GM12878 (cell line): ENCODE data around the gene CPLX4. TPM values are rescaled to one million over a fixed set of nuclear protein-coding genes. Genes with fewer than 3 reads are reported as not detected.

Experiments
- ATAC-seq: fragments of 200-7000 bp; cut with Tn5 transposase; 3 replicates; pipeline ENCODE4 v1.9.1; 2020; ENCODE audit warnings: mild to moderate bottlenecking, moderate library complexity
- BruUV-seq: library from RNA; stranded (reverse); fragments of 400-500 nt; replicated peaks from 2 replicates; lab custom pipeline; 2021; lab: Mats Ljungman, UMichigan
- CTCF ChIA-PET: fragments of 300-600 bp; sonication (Branson Sonifier 250); formaldehyde crosslinking; extraction: SDS; loops from one replicate; lab custom pipeline; 2021; ENCODE audit warnings: inconsistent platforms; lab: Yijun Ruan, JAX
- POLR2A ChIA-PET: fragments of 350-600 bp; formaldehyde crosslinking; extraction: SDS; loops from one replicate; lab custom pipeline; 2021; ENCODE audit warnings: inconsistent platforms; lab: Charles Lee
- RAD21 ChIA-PET: fragments of 300-600 bp; sonication (Branson Sonifier 250); formaldehyde crosslinking; loops from one replicate; lab custom pipeline; 2023; ENCODE audit warnings: antibody characterized with exemption; ENCODE audit not compliant: unreplicated experiment; lab: Charles Lee
- SMC1A ChIA-PET: fragments of 300-600 bp; sonication (Branson Sonifier 250); formaldehyde crosslinking; loops from one replicate; lab custom pipeline; 2023; ENCODE audit not compliant: unreplicated experiment, uncharacterized antibody; lab: Charles Lee
- DNase-seq: peaks from one replicate; pipeline ENCODE4 v3.0.0-alpha.2; 2011; ENCODE audit warnings: low read depth, low spot score
- FAIRE-seq: peaks from 3 replicates; lab custom pipeline; 2011; peaks lifted over from hg19 to GRCh38; lab: Jason Lieb, UNC
- H2AFZ ChIP-seq: 2 replicates; pipeline ENCODE4 v1.6.0; 2011; ENCODE audit warnings: low read depth, low read length, control low read depth; ENCODE audit not compliant: control insufficient read depth
- H3K27ac ChIP-seq: 2 replicates; pipeline ENCODE4 v1.5.1; 2011; ENCODE audit warnings: control low read depth; ENCODE audit not compliant: control insufficient read depth, insufficient read depth
- H3K27me3 ChIP-seq, 2 experiments: replicated peaks in 1 of 2; 2 replicates each; pipeline versions ENCODE4 v1.6.0 to v1.6.1; 2011; ENCODE audit warnings: low read length in 1 of 2; ENCODE audit not compliant: control insufficient read depth in 2 of 2, insufficient read depth in 2 of 2
- H3K36me3 ChIP-seq, 2 experiments: 2 replicates each; pipeline ENCODE4 v1.5.1; 2011; ENCODE audit warnings: low read length in 1 of 2; ENCODE audit not compliant: control insufficient read depth in 2 of 2, insufficient read depth in 2 of 2
- H3K4me1 ChIP-seq: 2 replicates; pipeline ENCODE4 v1.6.1; 2011; ENCODE audit warnings: mild to moderate bottlenecking, low read length, moderate library complexity, mixed read lengths; ENCODE audit not compliant: control insufficient read depth, insufficient read depth
- H3K4me2 ChIP-seq: 2 replicates; pipeline ENCODE4 v1.6.0; 2011; ENCODE audit warnings: control low read depth; ENCODE audit not compliant: control insufficient read depth, insufficient read depth
- H3K4me3 ChIP-seq: fragments of 200-600 bp; sonication (generic); 2 replicates; pipeline ENCODE4 v1.5.1; 2016
- H3K79me2 ChIP-seq: 2 replicates; pipeline ENCODE4 v1.6.0; 2011; ENCODE audit warnings: low read length; ENCODE audit not compliant: control insufficient read depth, insufficient read depth
- H3K9ac ChIP-seq: 2 replicates; pipeline ENCODE4 v1.8.0; 2011; ENCODE audit warnings: low read length, control low read depth, mixed read lengths; ENCODE audit not compliant: control insufficient read depth, insufficient read depth
- H3K9me3 ChIP-seq: replicated peaks from 3 replicates; pipeline ENCODE4 v1.5.1; 2011; ENCODE audit warnings: mild to moderate bottlenecking, low read length; ENCODE audit not compliant: control insufficient read depth, insufficient read depth
- H4K20me1 ChIP-seq: 2 replicates; pipeline ENCODE4 v1.6.0; 2011; ENCODE audit not compliant: control insufficient read depth, insufficient read depth
- BMI1 ChIP-seq: fragments of 450-650 bp; IDR thresholded peaks from 2 replicates; pipeline ENCODE4 v1.6.1; 2016; ENCODE audit warnings: mild to moderate bottlenecking, moderate library complexity, borderline replicate concordance
- BRCA1 ChIP-seq: IDR thresholded peaks from 2 replicates; pipeline ENCODE4 v1.6.1; 2011; ENCODE audit warnings: low read depth, low read length, improper control_type of control experiment
- E4F1 ChIP-seq: fragments of 450-650 bp; IDR thresholded peaks from 2 replicates; pipeline ENCODE4 v1.6.1; 2018; ENCODE audit warnings: borderline replicate concordance, mild to moderate bottlenecking; ENCODE audit not compliant: partially characterized antibody
- EZH2 ChIP-seq: IDR thresholded peaks from 2 replicates; pipeline ENCODE4 v1.6.1; 2012; ENCODE audit warnings: low read depth, mild to moderate bottlenecking, control low read depth, inconsistent platforms, low read length, borderline replicate concordance; ENCODE audit not compliant: control insufficient read depth
- IKZF2 ChIP-seq, 2 experiments: fragments of 450-650 bp; IDR thresholded peaks; 2 replicates each; pipeline ENCODE4 v1.6.1; 2017; ENCODE audit warnings: mild to moderate bottlenecking in 2 of 2, moderate library complexity in 2 of 2
- KDM1A ChIP-seq: fragments of 200-600 bp; sonication (generic); IDR thresholded peaks from 2 replicates; pipeline ENCODE4 v1.6.1; 2016; ENCODE audit warnings: borderline replicate concordance
- SPI1 ChIP-seq: IDR thresholded peaks from 2 replicates; pipeline ENCODE4 v1.6.1; 2011; ENCODE audit warnings: low read depth, mild to moderate bottlenecking, low read length, moderate library complexity, borderline replicate concordance; ENCODE audit not compliant: insufficient read depth
- SUZ12 ChIP-seq: fragments of 200-600 bp; sonication (generic); IDR thresholded peaks from one replicate; pipeline ENCODE4 v1.6.1; 2018; ENCODE audit warnings: antibody characterized with exemption, mild to moderate bottlenecking; ENCODE audit not compliant: unreplicated experiment
- ZNF207 ChIP-seq: fragments of 450-650 bp; IDR thresholded peaks from 2 replicates; pipeline ENCODE4 v1.6.1; 2014; ENCODE audit warnings: antibody characterized with exemption, mild to moderate bottlenecking, borderline replicate concordance
- WGBS: methylation state at CpG from one replicate; pipeline ENCODE4 v1.1.6; 2016; ENCODE audit warnings: low lambda C conversion rate; ENCODE audit not compliant: insufficient replicate concordance, insufficient coverage; ENCODE audit errors: missing lambda C conversion rate; 5-methylcytosine and 5-hydroxymethylcytosine counted together
- in situ Hi-C: fragments of 300-500 bp; cut with MboI; formaldehyde crosslinking; loops from 9 replicates; pipeline ENCODE4 v1.14.3; 2018; ENCODE audit warnings: mixed read lengths
- intact Hi-C: fragments of 100-400 bp; cut with micrococcal nuclease; formaldehyde crosslinking; loops from one replicate; pipeline ENCODE4 v1.14.2; 2022; ENCODE audit not compliant: unreplicated experiment
- polyA plus RNA-seq, 11 experiments: library from polyadenylated mRNA; depleted of rRNA in 4 of 11; unstranded in 6 of 11; stranded (reverse) in 5 of 11; fragments of >200 nt; fragmentation: Nextera tagmentation in 4 of 11; fragmentation: Illumina TruSeq in 1 of 11; extraction: Ambion mirVana in 4 of 11; extraction: Trizol in 1 of 11; gene quantifications; 1 replicate in 1 of 11; 2 replicates in 10 of 11; pipeline versions ENCODE4 v1.2.1 to v1.2.3, GENCODE V29; 2011 to 2016; ENCODE audit warnings: inconsistent platforms in 2 of 11, missing spikeins in 2 of 11, low read depth in 1 of 11
- total RNA-seq, 4 experiments: library from RNA; depleted of rRNA in 3 of 4; stranded (reverse); fragments of >200 nt in 3 of 4; fragmentation: Illumina TruSeq in 1 of 4; extraction: Trizol in 1 of 4; gene quantifications; 2 replicates each; pipeline versions ENCODE4 v1.2.1 to v1.2.3, GENCODE V29; 2013 to 2021

Gene CPLX4
- total and polyA plus RNA-seq, 10 of the 15 experiments (the other 5 are each of a cell fraction or from before 2014, with no cell fraction given): not detected

- TF ChIP-seq SPI1 (no peak), EZH2 (no peak), ZNF207 (no peak), KDM1A (no peak), BMI1 (no peak), SUZ12 (no peak), BRCA1 (no peak), E4F1 (no peak), IKZF2 (IDR thresholded peaks at IDR 0.05) (no peak)
- TF ChIP-seq, all 136 proteins: peak for 0
- ChIA-PET SMC1A (no interaction called here), POLR2A (no interaction called here), RAD21 (no interaction called here), CTCF (interaction anchor here (0.9 to 1.3 kb wide), 2 partner anchors 17 to 137 kb away, joined by 4 read pairs; no protein-coding TSS in a partner anchor)
- in situ Hi-C loops: no loop called here
- DNase-seq (no peak), ATAC-seq (no peak), FAIRE-seq (no peak)
- WGBS: 18% methylated on average over 12 of the region's 12 CpGs
- no peak overlapping the region for H3K9ac ChIP-seq
- H3K4me1 ChIP-seq: no peaks in the 10 kb centered on the region
- no peak overlapping the region for H3K4me3 ChIP-seq
- no peaks in the 10 kb centered on the region for H3K36me3 ChIP-seq
- H2AFZ ChIP-seq: no peak overlapping the region
- H3K4me2 ChIP-seq: no peak overlapping the region
- no peaks in the 10 kb centered on the region for H4K20me1 ChIP-seq
- intact Hi-C loops: no loop called here
- H3K9me3 ChIP-seq: no peaks in the 10 kb centered on the region
- no TSS peak for BruUV-seq
- no peak overlapping the region for H3K27ac ChIP-seq
- peaks cover 10 to 38% of the 10 kb centered on the region in 2 experiments for H3K27me3 ChIP-seq
- no peaks in the 10 kb centered on the region for H3K79me2 ChIP-seq
Measured at GRCh38 chr18:59265974-59266369, 52.5 kb downstream of the CPLX4 start.
